Activated T-cell treated with anti-CD3 and anti-CD28 coated beads, Interleukin-2, amount 50 U/mL, for 72 hours (primary cell): ENCODE results near the gene CES1. TPM values are rescaled to one million over a fixed set of nuclear protein-coding genes. Genes with fewer than 3 reads are reported as not detected.
A peak's percentile ranks its signal among the peaks of the same experiment; 100 is the strongest.
"Not testable (repeated sequence)": the region's sequence is repeated elsewhere in the genome, so short reads cannot be mapped to it uniquely, and the experiment has no call there.

ENCODE experiments used
- ATAC-seq, 2 donors: fragments of 150-1000 bp; cut with Tn5 transposase; replicated peaks in 1 of 2; 2 replicates each; pipeline ENCODE4 v1.10.0; 2021; ENCODE audit warnings: moderate library complexity in 2 of 2, mild to moderate bottlenecking in 1 of 2
- DNase-seq, 2 donors: peaks; one replicate each; pipeline ENCODE4 v3.0.0; 2021 to 2022; ENCODE audit warnings: mixed read lengths in 1 of 2
- H3K27ac Mint-ChIP-seq: one replicate; pipeline ENCODE4 v1.8.0; 2022; ENCODE audit warnings: mild to moderate bottlenecking, moderate library complexity, mixed read lengths
- H3K27me3 Mint-ChIP-seq: one replicate; pipeline ENCODE4 v1.8.0; 2022; ENCODE audit warnings: low read depth, mixed read lengths
- H3K36me3 Mint-ChIP-seq, 2 donors: one replicate each; pipeline ENCODE4 v1.8.0; 2022; ENCODE audit warnings: mixed read lengths in 2 of 2, mild to moderate bottlenecking in 1 of 2; ENCODE audit not compliant: insufficient read depth in 2 of 2
- H3K4me1 Mint-ChIP-seq: one replicate; pipeline ENCODE4 v1.8.0; 2022; ENCODE audit warnings: low read depth, mixed read lengths
- H3K4me3 Mint-ChIP-seq, 2 donors: one replicate each; pipeline ENCODE4 v1.8.0; 2022; ENCODE audit warnings: mild to moderate bottlenecking in 2 of 2, mixed read lengths in 2 of 2, moderate library complexity in 2 of 2
- H3K9me3 Mint-ChIP-seq, 2 donors: one replicate each; pipeline ENCODE4 v1.8.0; 2022; ENCODE audit warnings: mixed read lengths in 2 of 2
- total RNA-seq, 2 donors: library from RNA; stranded (reverse); gene quantifications; one replicate each; pipeline ENCODE4 v1.2.3, GENCODE V29; 2022

The CES1 gene
- total RNA-seq, 2 donors from 2014 or later, result not detected

DNA sequence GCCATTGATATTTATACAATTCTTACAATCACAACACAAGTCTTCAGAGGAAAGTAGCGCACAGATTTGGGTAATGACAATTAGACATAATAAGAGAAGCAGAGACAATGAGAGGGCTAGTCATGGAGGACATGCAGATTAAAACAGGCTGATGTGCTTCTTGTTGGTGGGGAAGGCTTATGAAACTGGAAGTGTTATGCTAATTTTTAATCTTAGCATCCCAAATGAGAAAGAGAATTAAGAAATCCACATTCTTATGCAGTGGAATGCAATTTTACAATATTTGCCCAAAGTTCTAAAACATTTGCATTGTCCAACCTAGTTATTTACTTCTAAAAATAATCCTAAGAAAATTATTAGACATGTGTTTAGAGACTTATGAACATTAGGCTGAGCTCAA, 24.6 kb downstream of the CES1 start:
- H3K9me3 Mint-ChIP-seq, H3K27me3 Mint-ChIP-seq, ATAC-seq, H3K4me3 Mint-ChIP-seq, H3K4me1 Mint-ChIP-seq, H3K36me3 Mint-ChIP-seq, H3K27ac Mint-ChIP-seq, DNase-seq: not testable (repeated sequence)

DNA sequence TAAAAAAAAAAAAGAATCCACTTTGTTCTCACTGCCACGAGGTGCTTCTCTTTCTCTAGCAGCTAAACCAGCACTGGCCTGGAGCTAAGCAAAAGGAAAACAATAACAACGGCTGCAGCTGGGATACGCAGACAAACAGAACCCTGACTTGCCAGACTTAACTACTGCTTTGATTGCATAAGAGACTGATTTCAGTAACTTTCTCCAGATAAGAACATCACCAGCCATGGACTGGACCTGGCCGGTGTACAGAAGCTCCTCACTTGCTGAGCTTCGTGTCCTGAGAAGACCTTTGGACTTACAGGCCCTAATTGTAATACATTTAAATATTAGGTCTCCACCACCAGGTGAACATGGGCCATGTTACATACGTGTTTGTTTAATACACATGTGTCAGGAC, 27.8 kb downstream of the CES1 start:
- not testable (repeated sequence) for DNase-seq, H3K27me3 Mint-ChIP-seq, H3K27ac Mint-ChIP-seq, H3K4me1 Mint-ChIP-seq, H3K36me3 Mint-ChIP-seq, ATAC-seq, H3K4me3 Mint-ChIP-seq, H3K9me3 Mint-ChIP-seq

DNA sequence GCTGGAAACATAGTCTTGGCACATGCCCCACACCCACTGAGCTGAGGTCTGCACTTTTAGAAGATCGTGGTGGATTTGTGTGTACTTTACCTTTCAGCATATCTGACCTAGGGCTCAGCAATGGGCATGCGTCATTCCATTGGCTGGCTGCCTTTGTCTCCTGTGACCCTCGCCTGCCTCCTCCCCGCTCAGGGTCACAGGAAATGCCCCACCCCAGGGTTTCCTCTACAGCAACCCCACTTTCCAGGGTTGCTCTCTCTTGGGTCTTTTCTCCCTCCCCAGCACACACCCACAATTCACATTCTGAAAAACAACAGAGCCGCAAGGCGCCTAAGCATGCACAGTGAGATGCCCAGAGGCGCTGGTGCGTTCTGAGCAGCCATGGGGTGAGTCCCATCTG, 29.2 kb downstream of the CES1 start:
- not testable (repeated sequence) for ATAC-seq, H3K36me3 Mint-ChIP-seq, H3K27me3 Mint-ChIP-seq, H3K4me3 Mint-ChIP-seq, H3K27ac Mint-ChIP-seq, DNase-seq, H3K9me3 Mint-ChIP-seq, H3K4me1 Mint-ChIP-seq

DNA sequence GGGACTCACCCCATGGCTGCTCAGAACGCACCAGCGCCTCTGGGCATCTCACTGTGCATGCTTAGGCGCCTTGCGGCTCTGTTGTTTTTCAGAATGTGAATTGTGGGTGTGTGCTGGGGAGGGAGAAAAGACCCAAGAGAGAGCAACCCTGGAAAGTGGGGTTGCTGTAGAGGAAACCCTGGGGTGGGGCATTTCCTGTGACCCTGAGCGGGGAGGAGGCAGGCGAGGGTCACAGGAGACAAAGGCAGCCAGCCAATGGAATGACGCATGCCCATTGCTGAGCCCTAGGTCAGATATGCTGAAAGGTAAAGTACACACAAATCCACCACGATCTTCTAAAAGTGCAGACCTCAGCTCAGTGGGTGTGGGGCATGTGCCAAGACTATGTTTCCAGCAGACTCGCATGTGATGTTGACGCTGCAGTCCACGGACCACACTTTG, 39.9 kb downstream of the CES1 start:
- H3K36me3 Mint-ChIP-seq, DNase-seq, H3K4me1 Mint-ChIP-seq, H3K27ac Mint-ChIP-seq, H3K27me3 Mint-ChIP-seq, H3K9me3 Mint-ChIP-seq, H3K4me3 Mint-ChIP-seq: not testable (repeated sequence)
- peak in 1 of 2 donors; percentile 13 for ATAC-seq

DNA sequence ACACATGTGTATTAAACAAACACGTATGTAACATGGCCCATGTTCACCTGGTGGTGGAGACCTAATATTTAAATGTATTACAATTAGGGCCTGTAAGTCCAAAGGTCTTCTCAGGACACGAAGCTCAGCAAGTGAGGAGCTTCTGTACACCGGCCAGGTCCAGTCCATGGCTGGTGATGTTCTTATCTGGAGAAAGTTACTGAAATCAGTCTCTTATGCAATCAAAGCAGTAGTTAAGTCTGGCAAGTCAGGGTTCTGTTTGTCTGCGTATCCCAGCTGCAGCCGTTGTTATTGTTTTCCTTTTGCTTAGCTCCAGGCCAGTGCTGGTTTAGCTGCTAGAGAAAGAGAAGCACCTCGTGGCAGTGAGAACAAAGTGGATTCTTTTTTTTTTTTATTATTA, 41.4 kb downstream of the CES1 start:
- H3K4me3 Mint-ChIP-seq, DNase-seq, H3K27ac Mint-ChIP-seq, H3K9me3 Mint-ChIP-seq, ATAC-seq, H3K36me3 Mint-ChIP-seq, H3K27me3 Mint-ChIP-seq, H3K4me1 Mint-ChIP-seq: not testable (repeated sequence)

DNA sequence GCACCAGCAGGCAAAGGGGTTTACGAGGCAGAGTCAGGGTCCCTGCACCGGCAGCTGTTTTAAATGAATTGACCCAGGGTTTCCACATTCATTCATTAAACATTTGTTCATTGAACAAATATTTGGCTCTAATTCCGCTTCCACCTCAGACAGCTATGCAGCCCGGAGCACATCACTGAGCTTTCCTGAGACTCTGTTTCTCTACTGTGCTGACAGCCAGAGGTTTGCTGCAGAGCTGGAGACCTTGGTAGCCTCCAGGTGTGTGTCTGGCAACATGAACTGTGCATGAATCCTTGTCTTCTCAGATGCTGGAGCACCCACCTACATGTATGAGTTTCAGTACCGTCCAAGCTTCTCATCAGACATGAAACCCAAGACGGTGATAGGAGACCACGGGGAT, 42.7 kb downstream of the CES1 start:
- H3K4me3 Mint-ChIP-seq, H3K36me3 Mint-ChIP-seq, H3K9me3 Mint-ChIP-seq, H3K27me3 Mint-ChIP-seq, ATAC-seq, H3K27ac Mint-ChIP-seq, DNase-seq, H3K4me1 Mint-ChIP-seq: not testable (repeated sequence)

DNA sequence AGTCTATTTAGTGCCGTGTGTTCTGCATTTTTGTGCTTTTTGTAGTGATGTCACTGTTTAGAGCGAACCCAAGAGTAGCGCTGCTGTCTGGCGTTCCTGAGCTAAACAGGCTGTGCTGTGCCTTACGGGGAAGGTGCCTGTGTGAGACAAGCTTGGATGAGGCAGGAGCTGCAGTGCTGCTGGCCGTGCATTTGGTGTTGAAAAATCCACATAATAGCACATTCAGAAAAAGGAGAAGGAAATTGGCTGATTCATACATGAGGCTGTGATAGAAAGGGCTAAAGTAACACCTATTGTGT, 50.2 kb downstream of the CES1 start:
- ATAC-seq, H3K9me3 Mint-ChIP-seq, H3K27me3 Mint-ChIP-seq, H3K4me1 Mint-ChIP-seq, H3K27ac Mint-ChIP-seq, H3K4me3 Mint-ChIP-seq, H3K36me3 Mint-ChIP-seq, DNase-seq: not testable (repeated sequence)

DNA sequence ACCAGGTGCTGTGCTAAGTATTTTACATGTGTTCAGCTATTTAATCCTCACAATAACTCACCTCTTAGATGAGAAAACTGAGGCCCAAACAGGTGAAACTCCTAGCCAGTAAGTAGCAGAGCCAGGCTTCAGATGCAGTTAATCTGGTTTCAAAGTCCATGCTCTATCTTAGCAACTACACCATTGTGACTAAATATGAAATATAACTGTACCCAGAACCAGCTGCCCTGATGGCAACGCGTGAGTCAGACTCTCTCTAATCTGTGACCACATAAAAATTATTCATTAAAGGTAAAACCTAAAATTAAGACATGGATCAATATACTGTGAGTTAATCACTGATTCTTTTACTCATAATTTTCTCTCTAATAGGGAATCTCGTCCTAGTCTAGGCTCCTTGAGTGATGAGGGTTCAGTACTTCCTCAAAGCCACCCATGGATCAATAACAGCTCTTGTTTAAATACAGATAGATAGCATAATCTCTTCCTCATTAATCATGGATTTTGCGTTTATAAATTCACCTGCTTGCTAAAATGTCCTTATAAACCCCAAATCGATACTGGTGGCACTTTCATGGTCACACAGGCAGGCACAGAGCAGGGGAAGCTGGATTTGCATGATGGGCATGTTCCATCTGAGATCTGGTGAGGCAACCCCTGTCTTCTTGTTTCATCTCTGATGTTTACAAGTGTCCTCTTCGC, 50.7 kb downstream of the CES1 start:
- H3K27ac Mint-ChIP-seq, DNase-seq, H3K27me3 Mint-ChIP-seq, H3K36me3 Mint-ChIP-seq, H3K9me3 Mint-ChIP-seq, ATAC-seq, H3K4me3 Mint-ChIP-seq, H3K4me1 Mint-ChIP-seq: not testable (repeated sequence)

DNA sequence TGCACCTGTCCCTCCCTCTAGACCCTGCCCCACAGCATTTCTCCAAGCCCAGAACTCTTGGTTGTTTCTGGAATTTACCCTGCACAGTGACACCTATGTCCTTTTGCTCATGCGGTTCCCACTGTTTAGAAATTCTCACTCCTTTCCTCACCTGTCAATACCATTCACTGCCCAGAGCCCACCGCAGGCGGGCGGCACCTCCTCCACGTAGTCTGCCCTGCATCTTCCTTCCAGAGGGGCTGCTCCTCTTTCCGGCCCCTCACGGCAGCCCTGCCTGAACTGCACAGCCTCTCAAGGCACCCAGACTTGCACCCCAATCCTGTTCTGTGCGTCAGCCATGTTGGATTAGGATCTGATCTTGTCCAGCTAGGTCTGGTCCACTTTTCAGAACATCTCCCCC, 51.4 kb downstream of the CES1 start:
- H3K4me3 Mint-ChIP-seq, result not testable (repeated sequence)

DNA sequence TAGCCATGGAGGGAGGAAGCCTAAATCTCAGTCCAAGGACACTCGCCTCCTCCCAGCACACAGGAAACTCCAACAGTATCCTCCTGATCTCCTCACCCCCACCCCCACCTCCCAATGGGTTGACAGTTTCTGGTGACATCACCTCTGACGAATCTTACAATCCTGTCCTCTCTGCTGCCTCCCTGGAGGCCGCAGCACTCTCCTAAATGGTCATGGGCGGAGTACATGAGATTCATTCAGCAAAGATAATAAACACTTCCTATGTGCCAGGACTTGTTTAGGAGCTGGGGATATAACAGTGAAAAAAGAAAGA, 52.8 kb downstream of the CES1 start:
- not testable (repeated sequence) for ATAC-seq, H3K36me3 Mint-ChIP-seq, DNase-seq, H3K4me3 Mint-ChIP-seq, H3K27ac Mint-ChIP-seq, H3K9me3 Mint-ChIP-seq, H3K4me1 Mint-ChIP-seq
- H3K27me3 Mint-ChIP-seq, result peaks cover 14% of the 10 kb centered on the region

More for the DNA sequence above, 51.4 kb downstream of the CES1 start:
- not testable (repeated sequence) for H3K36me3 Mint-ChIP-seq, H3K27ac Mint-ChIP-seq, H3K4me1 Mint-ChIP-seq, ATAC-seq, DNase-seq, H3K9me3 Mint-ChIP-seq
- peaks cover 16% of the 10 kb centered on the region for H3K27me3 Mint-ChIP-seq

DNA sequence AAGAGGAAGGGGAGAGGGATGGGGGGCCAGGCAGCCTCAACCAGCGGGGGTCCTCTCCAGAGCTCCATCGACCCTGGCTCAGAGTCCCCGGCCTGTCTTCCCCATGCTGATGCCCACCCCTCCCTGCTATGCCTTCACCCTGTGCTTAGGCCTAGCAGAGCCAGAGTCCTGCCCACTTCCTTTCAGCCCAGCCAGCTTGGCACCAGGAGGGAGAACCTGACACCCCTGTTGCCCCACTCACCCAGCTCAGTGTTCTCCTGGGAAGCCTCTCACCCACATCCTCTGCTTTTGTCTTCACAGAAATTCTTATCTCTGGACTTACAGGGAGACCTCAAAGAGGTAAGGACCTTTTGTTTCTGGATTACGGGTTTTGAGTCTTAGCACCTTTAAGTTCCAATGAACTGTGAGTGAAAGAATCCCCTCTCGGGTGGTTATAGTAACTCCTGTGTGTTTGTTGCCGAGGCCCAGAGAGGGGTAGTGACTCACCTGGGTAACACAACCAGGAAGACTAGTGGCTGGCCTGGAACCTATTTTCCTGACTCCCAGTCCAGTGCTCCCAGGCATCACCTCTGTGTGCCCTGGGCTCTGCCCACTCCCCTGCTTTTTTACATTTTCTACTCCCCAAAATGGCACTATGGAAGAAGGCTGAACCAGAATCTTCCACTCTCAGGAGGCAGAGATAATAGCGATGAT, 53.3 kb downstream of the CES1 start:
- Mint-ChIP-seq H3K36me3 (no peaks in the 10 kb centered on the region), H3K27ac (no peak overlapping the region), H3K27me3 (peaks cover 14% of the 10 kb centered on the region), H3K4me3 (no peak overlapping the region), H3K4me1 (no peaks in the 10 kb centered on the region), H3K9me3 (no peaks in the 10 kb centered on the region)
- ATAC-seq, result no peak
- DNase-seq, result no peak

DNA sequence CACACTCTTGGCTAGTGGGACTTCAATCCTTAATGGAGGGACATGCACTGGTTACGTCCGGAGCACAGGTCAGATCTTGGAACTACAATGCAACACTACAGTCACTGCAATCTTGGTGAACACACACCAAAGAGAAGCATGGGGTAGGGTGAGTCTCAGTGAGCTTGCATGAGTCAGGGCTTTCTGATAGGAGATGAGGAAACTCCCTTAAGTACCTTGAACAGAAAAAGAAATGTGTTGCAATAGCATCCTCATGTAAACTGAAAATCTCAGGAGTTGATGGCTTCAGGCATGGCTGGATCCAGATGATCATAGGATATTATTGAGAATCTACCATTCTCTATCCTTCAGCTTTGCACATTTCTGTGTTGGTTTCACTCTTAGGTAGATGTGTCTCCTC, 54.1 kb downstream of the CES1 start:
- no peak overlapping the region for H3K27ac Mint-ChIP-seq
- no peaks in the 10 kb centered on the region for H3K36me3 Mint-ChIP-seq
- H3K4me1 Mint-ChIP-seq, result no peaks in the 10 kb centered on the region
- H3K4me3 Mint-ChIP-seq, result no peak overlapping the region
- DNase-seq (no peak), ATAC-seq (no peak)
- peaks cover 14% of the 10 kb centered on the region for H3K27me3 Mint-ChIP-seq
- H3K9me3 Mint-ChIP-seq, result peaks cover 0 to 3% of the 10 kb centered on the region in 2 donors

DNA sequence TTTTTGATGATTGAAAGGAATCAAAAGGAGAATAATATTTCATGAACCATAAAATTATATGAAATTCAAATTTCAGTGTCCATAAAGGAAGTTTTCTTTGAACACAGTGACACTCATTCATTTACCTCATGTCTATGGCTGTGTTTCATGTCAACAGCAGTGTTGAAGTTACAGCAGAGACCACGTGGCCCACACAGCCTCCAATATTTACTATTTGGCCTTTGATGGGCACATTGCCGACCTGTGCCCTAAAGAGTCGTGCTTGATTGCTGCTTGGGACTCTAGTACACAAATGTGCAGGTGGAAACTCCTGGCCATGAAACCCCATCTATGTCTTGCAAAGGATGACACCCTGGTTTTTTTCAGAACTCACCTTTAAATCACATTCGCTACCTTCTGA, 57.0 kb downstream of the CES1 start:
- Mint-ChIP-seq H3K27me3 (peaks cover 27% of the 10 kb centered on the region), H3K27ac (no peak overlapping the region), H3K36me3 (no peaks in the 10 kb centered on the region), H3K4me1 (peaks cover 5% of the 10 kb centered on the region), H3K4me3 (no peak overlapping the region), H3K9me3 (peaks cover 0 to 3% of the 10 kb centered on the region in 2 donors)
- no peak for DNase-seq
- ATAC-seq, result no peak
